Measurements from ENCODE around the gene VWCE. TPM values are rescaled to one million over a fixed set of nuclear protein-coding genes. Genes with fewer than 3 reads are reported as not detected.

VWCE gene
- total RNA-seq, 4 donors from 2014 or later: 0.32 to 1.4 (median 0.58) TPM

GRCh38 chr11:61310749-61311148 is 15.6 kb upstream of the VWCE start:
- H3K9me3 ChIP-seq: no peaks in the 10 kb centered on the region
- DNase-seq (ENCODE audit: extremely low spot score): no peak
- no peaks in the 10 kb centered on the region for H3K27me3 ChIP-seq
- TF ChIP-seq EP300 (IDR thresholded peaks at IDR 0.05) (no peak), CTCF (IDR thresholded peaks at IDR 0.05) (no peak), POLR2A (IDR thresholded peaks at IDR 0.05; ENCODE audit: low read depth) (no peak), POLR2AphosphoS5 (IDR thresholded peaks at IDR 0.05) (no peak)
- intact Hi-C loops (cut with DNase I): no loop called here
- no peaks in the 10 kb centered on the region for H3K4me1 ChIP-seq
- no peak overlapping the region for H3K27ac ChIP-seq (replicated peaks in 1 of 4)
- no peak overlapping the region for H3K4me3 ChIP-seq
- H3K36me3 ChIP-seq: peaks cover 92 to 100% (median 99%) of the 10 kb centered on the region in 4 donors
- WGBS: 96% methylated on average over 8 of the region's 8 CpGs

DNA sequence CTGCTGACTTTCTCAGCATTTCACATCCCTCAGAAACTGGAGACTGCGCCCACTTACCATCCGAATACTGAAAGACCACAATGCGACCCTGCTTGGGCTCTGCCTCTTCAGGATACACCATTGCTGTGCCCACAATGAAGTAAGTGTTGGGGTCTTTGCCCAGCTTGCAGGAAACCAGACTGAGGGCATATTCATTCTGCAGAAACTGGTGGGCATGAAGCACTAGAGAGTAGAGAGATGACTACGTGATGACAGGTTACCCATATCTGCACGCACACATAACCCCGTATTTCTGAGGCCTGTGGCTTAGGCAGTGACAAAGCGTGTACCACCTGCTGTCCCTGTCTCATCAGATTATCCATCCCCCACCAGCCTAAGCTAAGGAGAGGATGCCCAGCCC is 14.6 kb upstream of the VWCE start:
- Histone ChIP-seq H3K27ac (replicated peaks in 1 of 4) (no peak overlapping the region), H3K4me1 (no peaks in the 10 kb centered on the region), H3K4me3 (no peak overlapping the region), H3K9me3 (no peaks in the 10 kb centered on the region), H3K27me3 (no peaks in the 10 kb centered on the region), H3K36me3 (peaks cover 92 to 100% (median 100%) of the 10 kb centered on the region in 4 donors)
- intact Hi-C loops (cut with DNase I): no loop called here
- TF ChIP-seq EP300 (IDR thresholded peaks at IDR 0.05): no peak
- no peak for TF ChIP-seq CTCF (IDR thresholded peaks at IDR 0.05)
- no peak for TF ChIP-seq POLR2AphosphoS5 (IDR thresholded peaks at IDR 0.05)
- TF ChIP-seq POLR2A (IDR thresholded peaks at IDR 0.05; ENCODE audit: low read depth): no peak
- no peak for DNase-seq (ENCODE audit: extremely low spot score)
- 85% methylated on average over 7 of the region's 7 CpGs for WGBS

DNA sequence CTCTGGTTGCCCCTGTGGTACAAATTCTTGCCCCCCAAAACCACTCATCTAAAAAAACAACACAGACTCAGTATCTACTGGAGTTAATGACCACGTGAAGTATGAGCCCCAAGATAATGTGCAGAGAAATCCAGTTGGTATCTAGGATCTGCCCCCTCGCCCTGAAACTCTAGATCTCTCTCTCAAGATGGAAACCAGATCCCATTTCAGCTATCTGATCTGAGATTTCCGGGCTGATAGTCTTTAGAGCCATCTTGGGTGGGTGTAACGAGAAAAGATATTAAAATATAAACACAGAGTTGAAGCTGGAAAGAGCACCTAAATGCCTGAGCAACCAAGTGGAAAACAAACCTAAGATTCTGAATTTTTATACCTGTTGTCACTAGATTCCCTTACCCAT is 14.0 kb upstream of the VWCE start:
- Histone ChIP-seq H3K4me1 (no peaks in the 10 kb centered on the region), H3K27ac (replicated peaks in 1 of 4) (no peak overlapping the region), H3K4me3 (no peak overlapping the region), H3K36me3 (peaks cover 94 to 100% (median 100%) of the 10 kb centered on the region in 4 donors), H3K27me3 (no peaks in the 10 kb centered on the region), H3K9me3 (no peaks in the 10 kb centered on the region)
- TF ChIP-seq CTCF (IDR thresholded peaks at IDR 0.05) (no peak), POLR2A (IDR thresholded peaks at IDR 0.05; ENCODE audit: low read depth) (no peak), EP300 (IDR thresholded peaks at IDR 0.05) (no peak), POLR2AphosphoS5 (IDR thresholded peaks at IDR 0.05) (no peak)
- no peak for DNase-seq (ENCODE audit: extremely low spot score)
- 87% methylated on average over 4 of the region's 4 CpGs for WGBS
- intact Hi-C loops (cut with DNase I): no loop called here

GRCh38 chr11:61307354-61307753 is 12.2 kb upstream of the VWCE start:
- no peaks in the 10 kb centered on the region for H3K9me3 ChIP-seq
- DNase-seq (ENCODE audit: extremely low spot score): no peak
- H3K4me1 ChIP-seq: no peaks in the 10 kb centered on the region
- H3K27ac ChIP-seq (replicated peaks in 1 of 4): no peak overlapping the region
- no peaks in the 10 kb centered on the region for H3K27me3 ChIP-seq
- WGBS: 31% methylated on average over 1 of the region's 1 CpG
- H3K4me3 ChIP-seq: no peak overlapping the region
- H3K36me3 ChIP-seq: peaks cover 93 to 100% (median 100%) of the 10 kb centered on the region in 4 donors
- TF ChIP-seq POLR2A (IDR thresholded peaks at IDR 0.05; ENCODE audit: low read depth) (no peak), POLR2AphosphoS5 (IDR thresholded peaks at IDR 0.05) (no peak), EP300 (IDR thresholded peaks at IDR 0.05) (no peak), CTCF (IDR thresholded peaks at IDR 0.05) (no peak)
- intact Hi-C loops (cut with DNase I): no loop called here

DNA sequence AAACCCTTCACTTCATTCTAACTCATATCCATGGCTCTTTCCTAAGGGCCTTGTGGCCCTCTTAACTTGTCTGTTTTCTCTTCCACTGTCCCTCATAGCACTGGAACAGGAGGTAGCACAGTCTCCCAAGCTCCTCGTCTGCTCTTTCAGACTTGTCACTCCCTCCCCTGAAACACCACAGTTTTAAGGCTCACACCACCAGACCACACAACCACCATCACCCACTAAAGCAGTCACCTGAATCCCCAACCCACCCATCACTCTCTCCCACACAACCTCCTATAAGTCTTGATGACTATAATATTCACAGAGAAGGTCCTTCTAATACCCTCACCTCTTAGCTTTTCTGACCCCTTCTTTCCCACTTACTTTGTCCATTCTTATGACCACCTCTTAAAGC is 11.1 kb upstream of the VWCE start:
- Histone ChIP-seq H3K27ac (replicated peaks in 1 of 4) (no peak overlapping the region), H3K36me3 (peaks cover 93 to 100% (median 100%) of the 10 kb centered on the region in 4 donors), H3K9me3 (no peaks in the 10 kb centered on the region), H3K4me1 (no peaks in the 10 kb centered on the region), H3K4me3 (no peak overlapping the region), H3K27me3 (no peaks in the 10 kb centered on the region)
- intact Hi-C loops (cut with DNase I): no loop called here
- no peak for TF ChIP-seq CTCF (IDR thresholded peaks at IDR 0.05)
- no peak for TF ChIP-seq EP300 (IDR thresholded peaks at IDR 0.05)
- no peak for TF ChIP-seq POLR2AphosphoS5 (IDR thresholded peaks at IDR 0.05)
- 81% methylated on average over 1 of the region's 1 CpG for WGBS
- DNase-seq (ENCODE audit: extremely low spot score): no peak

All from esophagus muscularis mucosa (tissue), 4 donors.